COLO668 (cell line): ENCODE data around the gene PMS1.
"Not testable (repeated sequence)": the region's sequence is repeated elsewhere in the genome, so short reads cannot be mapped to it uniquely, and the experiment has no call there.

Experiments used
- DNase-seq: peaks from one replicate; lab custom pipeline; 2025; ENCODE audit not compliant: unreplicated experiment; lab: John Stamatoyannopoulos, UW

PMS1 gene

DNA sequence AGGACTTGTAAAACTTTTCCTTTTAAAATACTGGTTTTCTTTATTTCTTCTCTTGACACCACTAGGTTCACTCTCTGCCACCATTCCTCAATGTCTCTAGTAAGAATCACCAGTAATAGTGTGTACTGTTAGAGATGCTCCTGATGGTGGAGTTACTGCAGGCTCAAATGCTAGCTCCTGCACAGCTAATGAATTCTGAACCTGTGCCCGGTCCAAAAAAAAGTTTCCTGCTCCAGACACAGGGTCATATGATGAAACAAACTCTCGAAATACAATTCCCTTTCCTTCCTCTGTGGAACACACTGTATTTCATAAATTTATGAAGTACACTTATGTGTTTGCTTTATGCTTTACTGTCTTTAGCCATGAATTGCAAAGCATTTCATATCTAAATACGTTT is 19.2 kb downstream of the PMS1 start:
- DNase-seq, result no peak

DNA sequence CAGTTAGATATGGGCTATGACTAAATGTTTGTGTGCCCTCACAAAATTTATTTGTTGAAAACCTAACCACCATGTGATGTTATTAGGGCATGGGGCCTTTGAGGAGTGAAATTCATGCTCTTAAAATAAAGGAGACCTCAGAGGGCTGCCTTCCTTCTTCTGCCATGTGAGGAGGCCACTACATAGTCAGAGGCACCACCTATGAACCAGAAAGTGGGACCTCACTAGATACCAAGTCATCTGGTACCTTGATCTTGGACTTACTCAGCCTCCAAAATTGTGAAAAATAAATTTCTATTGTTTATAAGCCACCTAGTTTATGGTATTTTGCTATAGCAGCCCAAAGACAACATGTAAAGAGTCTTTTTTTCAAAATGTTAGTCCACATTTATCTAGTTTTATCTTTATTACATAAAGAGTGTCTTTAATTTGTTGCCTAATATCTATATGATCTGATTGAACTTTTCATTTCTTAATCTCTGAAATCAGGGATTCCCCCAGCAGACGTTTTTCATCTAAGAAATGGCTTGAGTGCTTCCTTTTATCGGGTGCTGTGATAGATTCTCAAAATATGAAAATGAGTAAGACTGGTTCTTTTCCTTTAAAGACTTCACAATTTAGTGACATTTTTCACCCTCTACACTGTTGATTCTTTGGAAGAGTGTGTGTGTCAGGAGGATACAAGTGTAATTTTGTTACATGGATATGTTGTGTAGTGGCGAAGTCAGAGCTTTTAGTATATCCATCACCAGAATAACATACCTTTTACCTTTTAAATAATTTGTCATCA is 34.2 kb downstream of the PMS1 start:
- DNase-seq, result no peak

DNA sequence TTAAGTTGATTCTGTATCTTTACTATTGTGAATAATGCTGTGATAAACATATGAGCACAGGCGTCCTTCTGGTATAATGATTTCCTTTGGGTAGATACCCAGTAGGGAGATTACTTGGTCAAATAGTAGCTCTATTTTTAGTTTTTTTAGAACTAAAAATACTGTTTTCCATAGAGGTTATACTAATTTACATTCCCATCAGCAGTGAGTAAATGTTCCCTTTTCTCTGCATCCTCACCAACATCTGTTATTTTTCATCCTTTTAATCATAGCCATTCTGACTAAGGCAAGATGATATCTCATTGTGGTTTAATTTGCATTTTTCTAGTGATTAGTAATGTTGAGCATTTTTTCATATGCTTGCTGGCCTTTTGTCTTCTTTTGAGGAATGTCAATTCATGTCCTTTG is 35.1 kb downstream of the PMS1 start:
- DNase-seq, result no peak

DNA sequence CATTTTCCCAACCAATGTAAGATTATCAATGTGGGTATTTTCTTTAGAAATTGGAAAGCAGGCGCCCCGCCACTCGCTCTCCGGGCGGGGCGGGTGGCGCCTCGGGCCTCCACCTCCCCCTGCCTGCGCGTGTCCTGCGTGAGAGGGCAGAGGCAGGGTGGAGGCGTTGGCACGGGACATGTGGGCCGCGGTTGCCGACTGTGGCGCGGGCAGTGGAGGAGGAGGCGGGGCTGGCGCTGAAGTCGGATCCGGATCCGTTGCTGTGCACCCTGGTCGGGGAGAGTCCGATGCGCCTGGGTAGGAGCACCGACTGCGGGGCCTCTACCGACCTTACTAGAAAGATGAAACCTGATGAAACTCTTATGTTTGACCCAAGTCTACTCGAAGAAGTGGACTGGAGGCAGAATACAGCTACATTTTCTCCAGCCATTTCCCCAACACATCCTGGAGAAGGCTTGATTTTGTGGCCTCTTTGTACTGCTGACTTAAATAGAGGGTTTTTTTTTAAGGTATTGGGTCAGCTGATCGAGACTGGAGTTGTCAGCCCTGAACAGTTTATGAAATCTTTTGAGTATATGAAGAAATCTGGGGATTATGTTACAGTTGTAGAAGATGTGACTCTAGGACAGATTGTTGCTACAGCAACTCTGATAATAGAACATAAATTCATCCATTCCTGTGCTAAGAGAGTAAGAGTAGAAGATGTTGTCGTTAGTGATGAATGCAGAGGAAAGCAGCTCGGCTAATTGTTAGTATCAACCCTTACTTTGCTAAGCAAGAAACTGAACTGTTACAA is 37.9 kb downstream of the PMS1 start:
- DNase-seq, result no peak

DNA sequence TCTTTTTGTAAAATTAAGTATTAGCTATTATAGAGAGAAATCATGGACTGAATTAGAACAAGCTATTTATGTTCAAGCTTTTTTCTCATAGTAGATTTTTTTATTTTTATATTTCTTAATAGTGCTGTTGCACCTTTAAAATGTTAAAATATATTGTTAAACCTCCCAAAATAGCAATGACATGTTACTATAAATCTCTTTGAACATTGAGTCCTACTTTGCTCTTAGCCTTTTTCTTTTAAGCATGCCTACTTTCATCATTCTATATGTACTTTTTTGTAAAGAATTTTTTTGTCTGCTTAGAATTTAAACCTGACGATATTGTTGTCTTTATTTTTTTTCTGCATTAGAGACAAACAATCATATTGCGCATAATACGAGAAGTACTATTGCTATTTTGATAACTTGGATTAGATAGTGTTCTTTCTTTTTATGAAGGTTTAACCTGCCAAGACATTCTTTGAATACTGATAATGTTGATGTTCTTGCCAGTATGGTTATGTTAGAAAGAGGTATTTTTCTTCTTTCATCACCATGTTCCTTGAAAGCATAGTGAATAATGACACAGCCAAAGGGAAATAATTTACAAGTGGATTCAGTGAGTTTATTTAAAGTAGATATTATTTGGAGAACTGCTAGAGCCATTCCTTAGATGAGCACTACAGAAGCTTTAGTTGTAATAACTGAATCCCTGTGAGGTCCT is 40.6 kb downstream of the PMS1 start:
- DNase-seq, result no peak

DNA sequence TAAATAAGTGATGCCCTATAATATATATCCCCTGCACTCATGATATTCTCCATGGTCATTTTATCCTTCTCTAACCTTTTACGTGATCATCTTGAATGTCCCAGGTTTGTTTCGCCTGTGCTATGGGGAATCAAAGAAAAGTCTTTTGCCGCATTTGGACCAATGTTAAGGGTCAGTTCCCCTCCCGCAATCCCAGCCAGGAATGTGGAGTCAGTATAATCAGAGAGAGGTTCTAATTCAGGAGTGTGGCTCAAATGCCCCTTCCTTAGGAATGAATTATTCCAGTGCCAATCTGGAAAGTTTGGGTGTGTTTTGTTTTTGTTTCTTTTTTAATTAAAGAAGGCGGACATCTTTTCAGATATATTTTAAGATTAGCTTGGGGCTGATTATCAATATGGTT is 41.8 kb downstream of the PMS1 start:
- DNase-seq, result no peak

DNA sequence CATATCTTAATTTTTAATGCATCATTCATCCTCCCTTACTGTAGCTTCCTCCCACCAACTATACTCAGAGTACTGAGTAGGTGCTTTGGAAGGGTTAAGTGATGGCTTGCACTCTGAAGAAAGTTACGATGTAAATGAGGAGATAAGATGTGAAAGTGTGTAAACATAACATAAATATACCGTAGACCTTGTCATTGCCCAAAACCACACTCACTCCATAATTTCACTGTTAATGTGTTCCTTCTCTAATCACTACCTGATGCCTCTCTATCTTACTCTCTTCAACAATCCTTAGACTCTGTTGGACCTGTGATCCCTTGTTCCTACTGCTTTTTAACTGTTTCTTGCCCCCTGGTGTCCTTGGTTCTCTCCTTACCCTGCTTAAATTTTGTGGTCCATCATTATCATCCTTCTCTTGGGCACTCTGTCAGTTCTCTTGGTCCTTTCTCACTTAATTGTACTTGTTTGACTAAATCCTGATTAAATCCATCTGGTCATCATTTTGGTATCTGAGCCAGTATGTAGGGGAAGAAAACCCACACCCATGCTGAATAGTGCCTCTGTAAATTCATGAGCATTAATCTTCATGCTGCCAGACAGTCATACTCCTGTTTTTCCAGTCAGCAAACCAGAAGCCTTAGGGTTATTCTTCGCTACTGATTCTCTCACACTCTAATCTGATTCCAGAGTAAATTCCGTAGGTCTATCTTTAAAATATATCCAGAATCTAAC is 45.0 kb downstream of the PMS1 start:
- no peak for DNase-seq

DNA sequence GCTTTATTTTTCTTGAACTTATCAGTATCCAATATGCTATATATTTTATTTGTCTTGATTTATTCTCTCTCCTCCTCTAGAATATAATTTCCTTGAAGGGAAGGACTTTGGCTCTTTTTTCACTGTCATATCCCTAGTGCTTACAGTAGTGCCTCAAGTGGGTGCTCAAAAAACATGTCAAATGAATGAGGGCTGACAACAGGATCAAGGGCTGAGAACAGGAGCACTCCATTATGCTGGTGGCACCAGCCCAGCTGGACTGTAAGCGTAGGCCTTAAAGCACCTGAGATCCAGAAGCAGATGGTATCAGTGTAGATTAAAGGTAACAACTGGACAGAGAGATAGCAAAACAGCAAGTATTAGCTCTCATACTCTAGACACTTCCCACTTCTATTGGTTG is 46.3 kb downstream of the PMS1 start:
- no peak for DNase-seq

DNA sequence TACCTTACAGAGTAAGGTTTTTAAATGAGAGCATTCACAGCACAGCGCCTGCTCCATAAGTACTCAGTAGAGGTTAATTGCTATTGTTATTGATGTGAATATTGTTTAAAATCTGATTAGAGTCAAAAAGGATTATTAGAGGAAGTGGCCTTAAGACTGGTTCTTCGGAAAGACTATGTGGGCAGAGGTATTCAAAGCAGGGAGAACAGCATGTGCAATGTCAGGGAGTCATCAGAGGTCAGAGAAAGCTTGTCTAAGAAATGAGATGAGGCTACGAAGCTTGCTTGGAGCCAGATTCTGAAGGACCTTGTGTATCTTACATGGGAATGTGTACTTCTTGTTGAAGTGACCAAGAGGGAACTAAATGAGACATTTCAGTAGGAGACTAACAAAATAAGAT is 49.8 kb downstream of the PMS1 start:
- DNase-seq, result no peak

DNA sequence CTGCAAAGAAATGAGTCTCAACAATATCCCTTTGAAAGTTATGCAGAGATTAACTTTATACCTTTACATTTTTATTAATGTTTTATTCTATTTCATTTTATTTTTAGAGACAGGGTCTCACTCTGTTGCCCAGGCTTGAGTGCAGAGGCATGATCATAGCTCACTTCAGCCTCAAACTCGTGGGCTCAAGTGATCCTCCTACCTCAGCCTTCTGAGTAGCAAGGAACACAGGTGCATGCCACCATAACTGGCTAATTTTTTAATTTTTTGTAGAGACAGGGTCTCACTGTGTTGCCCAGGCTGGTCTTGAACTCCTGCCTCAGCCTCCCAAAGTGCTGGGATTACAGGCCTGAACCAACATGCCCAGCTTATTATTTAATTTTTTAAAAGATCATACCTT is 50.4 kb downstream of the PMS1 start:
- not testable (repeated sequence) for DNase-seq

DNA sequence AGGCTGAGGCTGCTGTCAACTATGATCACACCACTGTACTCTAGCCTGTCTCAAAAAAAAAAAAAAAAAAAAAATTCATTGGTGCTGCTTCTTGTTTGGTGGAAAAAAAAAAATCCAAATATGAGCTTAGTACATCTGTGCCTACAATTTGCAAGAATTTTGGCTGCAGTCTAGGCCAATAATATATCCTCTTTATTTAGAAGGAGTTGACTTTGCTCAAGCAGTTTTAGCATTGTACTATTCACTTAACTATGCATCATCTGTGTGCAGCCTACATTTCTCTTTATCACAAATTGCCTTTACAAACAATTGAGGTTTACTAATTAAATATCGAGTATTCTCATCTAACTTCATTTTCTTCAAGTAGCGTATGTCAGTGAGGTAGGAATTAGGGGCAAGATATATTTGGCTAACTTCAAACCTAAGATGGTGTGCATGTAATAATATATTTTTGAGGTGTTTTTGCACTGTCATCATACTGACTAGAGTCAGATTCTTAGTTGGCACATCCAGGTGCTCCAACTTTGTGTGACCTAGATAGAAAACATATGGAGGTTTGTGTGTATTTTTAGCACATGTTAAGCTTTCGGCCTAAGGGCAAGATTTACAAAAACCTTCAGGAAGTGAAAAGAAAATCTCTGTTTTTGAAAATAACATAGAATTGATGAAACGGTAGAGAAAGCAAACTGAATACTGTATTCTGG is 51.8 kb downstream of the PMS1 start:
- no peak for DNase-seq

DNA sequence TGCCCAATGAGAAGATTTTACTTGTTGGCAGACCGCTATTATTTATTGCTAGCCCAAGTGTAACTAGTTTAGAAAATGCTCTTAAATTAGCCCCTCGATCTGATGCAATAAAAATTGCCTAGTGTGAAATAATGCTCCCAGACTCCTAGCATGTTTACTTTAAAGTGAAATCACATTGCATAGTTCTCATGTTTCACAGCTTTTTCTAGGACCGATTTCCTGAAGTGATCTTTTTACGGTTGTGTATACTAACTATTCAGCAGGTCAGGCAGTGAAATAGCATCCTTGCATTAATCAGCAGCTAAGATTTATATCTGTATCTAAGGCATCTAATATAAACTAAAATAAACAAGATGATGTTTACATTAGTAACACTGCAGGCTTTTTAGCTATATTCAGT is 52.4 kb downstream of the PMS1 start:
- DNase-seq, result no peak

DNA sequence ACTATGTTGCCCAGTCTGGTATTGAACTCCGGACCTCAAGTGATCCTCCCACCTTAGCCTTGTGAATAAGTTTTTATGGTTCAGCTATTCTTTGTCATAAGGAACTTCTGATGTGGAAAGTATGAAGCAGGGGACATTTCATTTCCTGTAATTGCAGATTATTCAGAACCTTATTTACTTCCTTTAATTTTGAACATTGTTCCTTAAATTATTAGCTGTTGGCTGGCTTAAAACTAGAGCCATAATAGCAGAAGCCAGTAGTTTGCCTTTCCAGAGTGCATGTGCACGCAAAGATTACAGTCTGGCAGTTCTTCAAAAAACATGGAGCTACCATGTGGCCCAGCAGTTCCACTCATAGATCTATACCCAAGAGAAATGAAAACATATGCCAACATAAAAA is 53.1 kb downstream of the PMS1 start:
- no peak for DNase-seq

DNA sequence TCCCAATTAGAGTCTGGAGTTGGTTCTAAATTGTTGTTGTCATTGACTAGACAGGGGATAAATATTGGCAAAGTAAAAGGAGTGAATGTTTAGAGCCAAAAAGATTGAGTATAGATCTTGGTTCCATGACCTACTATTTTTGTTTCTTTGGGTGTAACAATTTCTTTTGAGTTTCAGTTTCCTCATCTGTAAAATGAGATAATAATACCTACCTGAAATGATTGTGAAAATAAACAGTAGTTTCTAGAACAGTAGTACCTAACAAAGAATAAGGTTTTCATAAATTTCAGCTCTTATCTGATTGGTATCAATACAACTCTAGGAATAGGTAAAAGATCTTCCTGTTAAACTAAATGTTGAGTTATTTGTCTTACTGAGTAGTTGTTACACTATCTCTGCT is 56.8 kb downstream of the PMS1 start:
- no peak for DNase-seq

DNA sequence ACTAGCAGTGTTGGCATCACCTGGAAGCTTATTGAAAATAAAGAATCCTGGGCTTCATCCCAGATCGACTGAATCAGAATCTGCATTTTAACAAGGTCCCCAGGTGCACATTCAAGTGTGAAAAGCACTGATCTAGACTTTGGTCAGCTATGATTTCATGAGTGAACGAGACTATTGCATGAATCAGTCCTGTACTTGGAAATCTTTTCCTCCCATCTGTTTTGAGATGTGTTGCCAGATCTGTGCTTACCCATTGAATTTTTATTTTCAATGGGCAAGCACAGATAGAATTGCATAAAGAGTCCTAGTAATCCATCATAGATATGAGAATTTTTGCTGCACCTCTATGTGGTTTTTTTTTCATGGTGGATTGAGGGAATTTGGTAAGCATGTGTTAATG is 64.0 kb downstream of the PMS1 start:
- DNase-seq, result no peak

DNA sequence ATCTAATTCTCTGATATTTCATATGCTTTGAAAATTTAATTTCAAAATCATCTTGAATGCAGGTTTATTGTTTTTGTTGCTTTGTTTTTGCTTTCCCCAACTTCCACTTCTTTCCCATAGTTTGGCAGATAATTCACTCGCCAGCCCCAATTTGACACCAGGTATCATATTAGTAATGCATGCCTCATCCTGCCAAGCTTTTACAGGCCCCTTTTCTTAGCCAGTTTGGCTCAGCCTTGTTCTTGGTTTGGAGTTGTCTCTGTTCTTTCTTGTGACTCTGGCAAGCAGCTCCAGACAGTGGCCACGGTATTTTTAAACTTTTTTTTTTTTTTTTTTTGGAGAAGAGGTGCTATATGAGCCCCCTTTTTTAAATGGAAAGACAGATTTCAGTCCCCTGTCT is 65.3 kb downstream of the PMS1 start:
- no peak for DNase-seq

DNA sequence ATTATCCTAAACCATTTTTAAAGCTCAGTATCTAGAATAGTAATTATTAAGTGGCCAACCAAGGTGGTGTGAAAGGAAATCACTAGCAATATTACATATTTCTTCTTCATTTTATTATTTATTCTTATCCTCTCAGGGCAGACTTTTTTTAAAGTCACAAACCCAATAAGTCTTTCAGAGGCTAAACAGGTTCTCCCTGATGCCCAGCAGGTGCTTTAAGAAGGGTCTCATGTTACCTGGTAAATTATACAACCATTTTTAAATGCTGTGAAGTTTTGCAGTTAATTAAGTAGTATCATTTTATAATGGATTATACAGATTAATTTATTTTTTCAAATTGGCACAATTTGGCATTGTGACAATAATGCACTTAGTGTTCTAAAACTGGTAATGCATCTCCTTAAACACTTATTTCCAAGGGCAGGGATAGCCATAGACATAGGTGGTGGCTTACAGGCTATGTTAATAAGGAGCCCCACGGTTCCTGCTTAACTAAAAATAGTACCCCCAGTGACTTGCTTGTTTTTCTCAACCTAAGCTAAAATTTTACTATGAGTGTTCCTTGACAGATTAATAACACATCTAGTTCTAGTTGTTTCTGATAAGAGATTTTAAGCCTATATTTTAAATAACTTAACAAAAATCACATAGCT is 67.0 kb downstream of the PMS1 start:
- no peak for DNase-seq

DNA sequence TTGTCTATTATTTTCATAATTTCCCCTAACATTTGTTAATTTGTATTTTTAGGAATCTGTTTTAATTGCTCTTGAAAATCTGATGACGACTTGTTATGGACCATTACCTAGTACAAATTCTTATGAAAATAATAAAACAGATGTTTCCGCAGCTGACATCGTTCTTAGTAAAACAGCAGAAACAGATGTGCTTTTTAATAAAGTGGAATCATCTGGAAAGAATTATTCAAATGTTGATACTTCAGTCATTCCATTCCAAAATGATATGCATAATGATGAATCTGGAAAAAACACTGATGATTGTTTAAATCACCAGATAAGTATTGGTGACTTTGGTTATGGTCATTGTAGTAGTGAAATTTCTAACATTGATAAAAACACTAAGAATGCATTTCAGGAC is 69.9 kb downstream of the PMS1 start:
- no peak for DNase-seq

DNA sequence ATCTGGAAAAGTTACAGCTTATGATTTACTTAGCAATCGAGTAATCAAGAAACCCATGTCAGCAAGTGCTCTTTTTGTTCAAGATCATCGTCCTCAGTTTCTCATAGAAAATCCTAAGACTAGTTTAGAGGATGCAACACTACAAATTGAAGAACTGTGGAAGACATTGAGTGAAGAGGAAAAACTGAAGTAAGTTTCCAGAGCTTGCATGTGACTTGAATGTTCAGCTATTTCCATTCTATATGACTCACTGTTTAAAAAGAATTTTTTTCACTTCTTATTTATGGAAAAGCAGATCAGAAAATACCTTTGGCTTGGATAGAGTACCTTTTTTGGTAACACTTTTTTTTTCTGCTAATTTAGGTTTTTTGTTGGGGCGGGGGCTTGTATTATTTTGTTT is 70.7 kb downstream of the PMS1 start:
- DNase-seq, result no peak

DNA sequence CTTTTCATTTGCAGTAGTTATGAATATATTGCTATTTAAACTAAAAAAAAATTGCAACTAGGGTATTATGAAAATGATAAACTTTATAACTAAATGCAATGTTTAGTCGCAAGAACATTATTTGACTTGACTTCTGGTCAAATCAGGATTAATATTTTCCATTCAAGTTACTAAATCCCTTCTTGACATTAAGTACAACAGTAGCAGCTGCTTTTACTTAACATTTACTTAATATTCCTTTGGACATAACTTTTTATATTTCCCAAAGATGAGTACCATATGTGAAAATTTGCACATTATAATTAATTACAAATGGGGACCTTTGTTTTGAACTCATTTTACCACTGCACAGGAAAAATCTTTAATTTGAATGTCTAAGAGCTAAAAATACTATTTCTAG is 74.0 kb downstream of the PMS1 start:
- DNase-seq, result no peak
